ENCODE data around the gene DCP1B.
A peak's percentile ranks its signal among the peaks of the same experiment; 100 is the strongest.

DCP1B gene

GRCh38 chr12:2035431-2036055 is 31.3 kb upstream of the DCP1B start:
- H4K5ac ChIP-seq (ENCODE audit: low read length): no peak overlapping the region
- no peak overlapping the region for H2AK5ac ChIP-seq (ENCODE audit: low read length)
- H3K27me3 ChIP-seq (ENCODE audit: insufficient read depth, low read length, poor library complexity): no peaks in the 10 kb centered on the region
- DNase-seq: no peak
- H3K18ac ChIP-seq (ENCODE audit: low read length): no peak overlapping the region
- WGBS (ENCODE audit: extremely low coverage, insufficient coverage, low lambda C conversion rate): no CpG with 5 or more reads among the region's 15 CpGs
- no peak overlapping the region for H3K27ac ChIP-seq (ENCODE audit: low read depth, low read length)
- no peak overlapping the region for H2BK120ac ChIP-seq (ENCODE audit: low read depth, low read length)
- no peaks in the 10 kb centered on the region for H3K79me1 ChIP-seq (ENCODE audit: low read length)
- H2BK15ac ChIP-seq (replicated peaks; ENCODE audit: low read depth): no peak overlapping the region
- no peak overlapping the region for H3K4me3 ChIP-seq (ENCODE audit: low read length)
- H3K36me3 ChIP-seq (ENCODE audit: control insufficient read depth, insufficient read depth, low read length): no peaks in the 10 kb centered on the region
- no peak overlapping the region for H3K56ac ChIP-seq (ENCODE audit: low read length)
- H3K9ac ChIP-seq (ENCODE audit: low read length): no peak overlapping the region
- H2BK5ac ChIP-seq (ENCODE audit: low read length): no peak overlapping the region
- no peaks in the 10 kb centered on the region for H3K4me1 ChIP-seq (ENCODE audit: control insufficient read depth, low read depth, low read length)
- no peak overlapping the region for H4K8ac ChIP-seq (ENCODE audit: low read depth, low read length)
- H3K23ac ChIP-seq (ENCODE audit: low read length): no peak overlapping the region
- H3K79me2 ChIP-seq (ENCODE audit: control insufficient read depth, insufficient read depth, low read length): no peaks in the 10 kb centered on the region
- no peak overlapping the region for H3K4me2 ChIP-seq (ENCODE audit: low read length)
- no peak overlapping the region for H3K4ac ChIP-seq (ENCODE audit: low read depth, low read length)

- DNase-seq: peak; percentile 88
- Histone ChIP-seq H3K4me1 (ENCODE audit: control insufficient read depth, low read depth, low read length) (no peaks in the 10 kb centered on the region), H3K18ac (ENCODE audit: low read length) (no peak overlapping the region), H3K4ac (ENCODE audit: low read depth, low read length) (no peak overlapping the region), H4K5ac (ENCODE audit: low read length) (no peak overlapping the region), H3K27ac (ENCODE audit: low read depth, low read length) (no peak overlapping the region), H3K23ac (ENCODE audit: low read length) (no peak overlapping the region), H3K27me3 (ENCODE audit: insufficient read depth, low read length, poor library complexity) (no peaks in the 10 kb centered on the region), H2AK5ac (ENCODE audit: low read length) (no peak overlapping the region), H4K8ac (ENCODE audit: low read depth, low read length) (no peak overlapping the region), H3K56ac (ENCODE audit: low read length) (peak overlapping the region; percentile 60), H3K9ac (ENCODE audit: low read length) (peak overlapping the region; percentile 34), H3K79me1 (ENCODE audit: low read length) (no peaks in the 10 kb centered on the region), H3K4me2 (ENCODE audit: low read length) (peak overlapping the region; percentile 63), H3K36me3 (ENCODE audit: control insufficient read depth, insufficient read depth, low read length) (no peaks in the 10 kb centered on the region), H3K4me3 (ENCODE audit: low read length) (no peak overlapping the region), H3K79me2 (ENCODE audit: control insufficient read depth, insufficient read depth, low read length) (no peaks in the 10 kb centered on the region), H2BK15ac (replicated peaks; ENCODE audit: low read depth) (no peak overlapping the region), H2BK120ac (ENCODE audit: low read depth, low read length) (no peak overlapping the region), H2BK5ac (ENCODE audit: low read length) (no peak overlapping the region)
- WGBS (ENCODE audit: extremely low coverage, insufficient coverage, low lambda C conversion rate): no CpG with 5 or more reads among the region's 47 CpGs
Observed at GRCh38 chr12:2034633-2035430, 30.6 kb upstream of the DCP1B start.

GRCh38 chr12:2032506-2032905 is 28.2 kb upstream of the DCP1B start:
- Histone ChIP-seq H2BK15ac (replicated peaks; ENCODE audit: low read depth) (no peak overlapping the region), H3K4me3 (ENCODE audit: low read length) (no peak overlapping the region), H3K79me2 (ENCODE audit: control insufficient read depth, insufficient read depth, low read length) (no peaks in the 10 kb centered on the region), H3K27me3 (ENCODE audit: insufficient read depth, low read length, poor library complexity) (no peaks in the 10 kb centered on the region), H3K56ac (ENCODE audit: low read length) (no peak overlapping the region), H3K79me1 (ENCODE audit: low read length) (no peaks in the 10 kb centered on the region), H3K4me1 (ENCODE audit: control insufficient read depth, low read depth, low read length) (no peaks in the 10 kb centered on the region), H4K8ac (ENCODE audit: low read depth, low read length) (no peak overlapping the region), H3K4me2 (ENCODE audit: low read length) (no peak overlapping the region), H2BK120ac (ENCODE audit: low read depth, low read length) (no peak overlapping the region), H3K9ac (ENCODE audit: low read length) (no peak overlapping the region), H2AK5ac (ENCODE audit: low read length) (no peak overlapping the region), H4K5ac (ENCODE audit: low read length) (no peak overlapping the region), H3K4ac (ENCODE audit: low read depth, low read length) (no peak overlapping the region), H2BK5ac (ENCODE audit: low read length) (no peak overlapping the region), H3K36me3 (ENCODE audit: control insufficient read depth, insufficient read depth, low read length) (no peaks in the 10 kb centered on the region), H3K27ac (ENCODE audit: low read depth, low read length) (no peak overlapping the region), H3K23ac (ENCODE audit: low read length) (no peak overlapping the region), H3K18ac (ENCODE audit: low read length) (no peak overlapping the region)
- WGBS (ENCODE audit: extremely low coverage, insufficient coverage, low lambda C conversion rate): no CpG with 5 or more reads among the region's 8 CpGs
- DNase-seq: no peak

GRCh38 chr12:2029851-2030250 is 25.6 kb upstream of the DCP1B start:
- Histone ChIP-seq H3K36me3 (ENCODE audit: control insufficient read depth, insufficient read depth, low read length) (no peaks in the 10 kb centered on the region), H3K79me1 (ENCODE audit: low read length) (no peaks in the 10 kb centered on the region), H3K18ac (ENCODE audit: low read length) (no peak overlapping the region), H4K8ac (ENCODE audit: low read depth, low read length) (no peak overlapping the region), H2BK120ac (ENCODE audit: low read depth, low read length) (no peak overlapping the region), H3K56ac (ENCODE audit: low read length) (no peak overlapping the region), H3K79me2 (ENCODE audit: control insufficient read depth, insufficient read depth, low read length) (no peaks in the 10 kb centered on the region), H3K9ac (ENCODE audit: low read length) (no peak overlapping the region), H2BK15ac (replicated peaks; ENCODE audit: low read depth) (no peak overlapping the region), H2AK5ac (ENCODE audit: low read length) (no peak overlapping the region), H3K27ac (ENCODE audit: low read depth, low read length) (no peak overlapping the region), H3K23ac (ENCODE audit: low read length) (no peak overlapping the region), H3K27me3 (ENCODE audit: insufficient read depth, low read length, poor library complexity) (no peaks in the 10 kb centered on the region), H3K4ac (ENCODE audit: low read depth, low read length) (no peak overlapping the region), H2BK5ac (ENCODE audit: low read length) (no peak overlapping the region), H3K4me1 (ENCODE audit: control insufficient read depth, low read depth, low read length) (no peaks in the 10 kb centered on the region), H3K4me2 (ENCODE audit: low read length) (no peak overlapping the region), H3K4me3 (ENCODE audit: low read length) (no peak overlapping the region), H4K5ac (ENCODE audit: low read length) (no peak overlapping the region)
- no CpG with 5 or more reads among the region's 3 CpGs for WGBS (ENCODE audit: extremely low coverage, insufficient coverage, low lambda C conversion rate)
- no peak for DNase-seq

GRCh38 chr12:2027351-2027750 is 23.1 kb upstream of the DCP1B start:
- no CpG with 5 or more reads among the region's 4 CpGs for WGBS (ENCODE audit: extremely low coverage, insufficient coverage, low lambda C conversion rate)
- no peak overlapping the region for H3K4ac ChIP-seq (ENCODE audit: low read depth, low read length)

More at GRCh38 chr12:2027351-2027750, 23.1 kb upstream of the DCP1B start:
- H2BK15ac ChIP-seq (replicated peaks; ENCODE audit: low read depth): no peak overlapping the region
- no peak overlapping the region for H3K23ac ChIP-seq (ENCODE audit: low read length)
- no peak overlapping the region for H3K18ac ChIP-seq (ENCODE audit: low read length)
- no peak overlapping the region for H3K4me3 ChIP-seq (ENCODE audit: low read length)
- H3K27me3 ChIP-seq (ENCODE audit: insufficient read depth, low read length, poor library complexity): no peaks in the 10 kb centered on the region
- no peak overlapping the region for H4K5ac ChIP-seq (ENCODE audit: low read length)
- no peak overlapping the region for H4K8ac ChIP-seq (ENCODE audit: low read depth, low read length)
- H3K9ac ChIP-seq (ENCODE audit: low read length): no peak overlapping the region
- H2BK120ac ChIP-seq (ENCODE audit: low read depth, low read length): no peak overlapping the region
- no peak overlapping the region for H3K56ac ChIP-seq (ENCODE audit: low read length)
- no peaks in the 10 kb centered on the region for H3K79me2 ChIP-seq (ENCODE audit: control insufficient read depth, insufficient read depth, low read length)
- H3K27ac ChIP-seq (ENCODE audit: low read depth, low read length): no peak overlapping the region
- H3K4me2 ChIP-seq (ENCODE audit: low read length): no peak overlapping the region
- no peaks in the 10 kb centered on the region for H3K36me3 ChIP-seq (ENCODE audit: control insufficient read depth, insufficient read depth, low read length)
- no peaks in the 10 kb centered on the region for H3K79me1 ChIP-seq (ENCODE audit: low read length)
- H3K4me1 ChIP-seq (ENCODE audit: control insufficient read depth, low read depth, low read length): no peaks in the 10 kb centered on the region
- DNase-seq: no peak
- no peak overlapping the region for H2AK5ac ChIP-seq (ENCODE audit: low read length)
- H2BK5ac ChIP-seq (ENCODE audit: low read length): no peak overlapping the region
